HK-2 (cell line): ENCODE results near the gene OR51V1.
"Not testable (repeated sequence)": the region's sequence is repeated elsewhere in the genome, so short reads cannot be mapped to it uniquely, and the experiment has no call there.

ENCODE experiments used
- DNase-seq: peaks from one replicate; pipeline ENCODE4 v3.0.0-alpha.2; 2018; ENCODE audit not compliant: unreplicated experiment

OR51V1 gene, protein sequence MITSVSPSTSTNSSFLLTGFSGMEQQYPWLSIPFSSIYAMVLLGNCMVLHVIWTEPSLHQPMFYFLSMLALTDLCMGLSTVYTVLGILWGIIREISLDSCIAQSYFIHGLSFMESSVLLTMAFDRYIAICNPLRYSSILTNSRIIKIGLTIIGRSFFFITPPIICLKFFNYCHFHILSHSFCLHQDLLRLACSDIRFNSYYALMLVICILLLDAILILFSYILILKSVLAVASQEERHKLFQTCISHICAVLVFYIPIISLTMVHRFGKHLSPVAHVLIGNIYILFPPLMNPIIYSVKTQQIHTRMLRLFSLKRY

DNA sequence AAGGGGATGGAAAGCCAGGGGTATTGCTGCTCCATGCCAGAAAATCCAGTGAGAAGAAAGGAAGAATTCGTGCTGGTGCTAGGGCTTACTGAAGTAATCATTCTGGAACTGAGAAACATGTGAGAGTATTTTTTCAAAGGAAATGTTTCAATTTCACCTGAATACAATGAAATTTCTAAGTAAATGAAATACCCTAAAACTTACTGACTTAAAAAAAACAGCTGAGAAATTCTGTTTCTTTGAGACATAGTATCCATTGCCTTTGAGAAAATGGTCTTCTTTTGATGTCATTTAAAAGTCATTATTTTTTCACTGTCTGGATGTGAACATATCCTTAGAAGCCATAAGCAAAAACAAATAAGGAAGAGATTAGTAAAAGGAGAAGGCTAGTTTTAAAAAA lies at the start of gene OR51V1:
Gene OR51V1, minus strand, starts transcription at position 101 of the 400 bp plus-strand sequence. Its CDS starts 0 bp downstream, at position 101.
- no peak for DNase-seq

DNA sequence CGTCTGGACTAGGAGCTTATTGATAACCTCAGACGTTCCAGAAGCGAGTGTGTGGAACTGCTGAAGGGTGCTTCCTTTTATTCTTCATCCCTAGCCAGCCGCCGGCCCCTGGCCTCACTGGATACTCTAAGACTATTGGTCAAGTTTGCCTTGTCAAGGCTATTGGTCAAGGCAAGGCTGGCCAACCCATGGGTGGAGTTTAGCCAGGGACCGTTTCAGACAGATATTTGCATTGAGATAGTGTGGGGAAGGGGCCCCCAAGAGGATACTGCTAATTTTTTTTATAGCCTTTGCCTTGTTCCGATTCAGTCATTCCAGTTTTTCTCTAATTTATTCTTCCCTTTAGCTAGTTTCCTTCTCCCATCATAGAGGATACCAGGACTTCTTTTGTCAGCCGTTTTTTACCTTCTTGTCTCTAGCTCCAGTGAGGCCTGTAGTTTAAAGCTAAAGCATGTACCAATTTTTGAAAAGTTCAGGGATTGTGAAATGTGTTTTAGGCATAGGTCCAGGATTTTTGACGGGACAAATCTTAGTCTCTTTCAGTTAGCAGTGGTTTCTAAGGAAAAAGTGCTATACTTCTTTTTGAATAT lies 49.4 kb upstream of the OR51V1 start, which contains the start of gene HBG1:
Gene HBG1, minus strand, starts transcription at position 51 of the 590 bp plus-strand sequence. CDS start 53 bp downstream, outside the sequence.
- not testable (repeated sequence) for DNase-seq

DNA sequence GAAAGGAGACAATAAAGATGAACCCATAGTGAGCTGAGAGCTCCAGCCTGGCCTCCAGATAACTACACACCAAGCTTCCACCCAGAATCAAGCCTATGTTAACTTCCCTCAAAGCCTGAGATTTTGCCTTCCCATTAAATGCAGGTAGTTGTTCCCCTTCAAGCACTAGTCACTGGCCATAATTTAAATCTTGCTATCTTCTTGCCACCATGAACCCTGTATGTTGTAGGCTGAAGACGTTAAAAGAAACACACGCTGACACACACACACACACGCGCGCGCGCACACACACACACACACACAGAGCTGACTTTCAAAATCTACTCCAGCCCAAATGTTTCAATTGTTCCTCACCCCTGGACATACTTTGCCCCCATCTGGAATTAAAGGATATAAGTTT lies 48.0 kb upstream of the OR51V1 start:
- not testable (repeated sequence) for DNase-seq

DNA sequence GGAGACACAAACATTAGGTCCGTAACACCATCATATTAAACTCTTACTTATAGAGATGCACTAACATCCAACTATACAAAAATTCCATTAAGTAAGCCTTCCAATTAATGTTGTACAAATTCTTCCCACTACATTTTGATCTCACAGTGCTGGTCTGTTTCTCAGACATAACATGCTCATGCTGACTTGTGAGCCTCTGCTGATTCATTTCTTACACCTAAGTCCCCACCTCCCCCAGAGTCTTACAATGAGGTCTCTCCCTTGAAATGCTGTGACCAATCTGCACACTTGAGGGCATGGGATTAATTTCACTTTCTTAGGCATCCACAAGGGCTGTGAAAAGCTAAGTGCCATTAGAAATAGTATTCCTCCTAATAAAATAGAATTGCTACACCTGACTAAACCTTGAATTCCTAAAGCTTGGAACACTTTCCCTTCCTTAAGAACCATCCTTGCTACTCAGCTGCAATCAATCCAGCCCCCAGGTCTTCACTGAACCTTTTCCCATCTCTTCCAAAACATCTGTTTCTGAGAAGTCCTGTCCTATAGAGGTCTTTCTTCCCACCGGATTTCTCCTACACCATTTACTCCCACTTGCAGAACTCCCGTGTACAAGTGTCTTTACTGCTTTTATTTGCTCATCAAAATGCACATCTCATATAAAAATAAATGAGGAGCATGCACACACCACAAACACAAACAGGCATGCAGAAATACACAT lies 47.1 kb upstream of the OR51V1 start:
- DNase-seq: no peak

DNA sequence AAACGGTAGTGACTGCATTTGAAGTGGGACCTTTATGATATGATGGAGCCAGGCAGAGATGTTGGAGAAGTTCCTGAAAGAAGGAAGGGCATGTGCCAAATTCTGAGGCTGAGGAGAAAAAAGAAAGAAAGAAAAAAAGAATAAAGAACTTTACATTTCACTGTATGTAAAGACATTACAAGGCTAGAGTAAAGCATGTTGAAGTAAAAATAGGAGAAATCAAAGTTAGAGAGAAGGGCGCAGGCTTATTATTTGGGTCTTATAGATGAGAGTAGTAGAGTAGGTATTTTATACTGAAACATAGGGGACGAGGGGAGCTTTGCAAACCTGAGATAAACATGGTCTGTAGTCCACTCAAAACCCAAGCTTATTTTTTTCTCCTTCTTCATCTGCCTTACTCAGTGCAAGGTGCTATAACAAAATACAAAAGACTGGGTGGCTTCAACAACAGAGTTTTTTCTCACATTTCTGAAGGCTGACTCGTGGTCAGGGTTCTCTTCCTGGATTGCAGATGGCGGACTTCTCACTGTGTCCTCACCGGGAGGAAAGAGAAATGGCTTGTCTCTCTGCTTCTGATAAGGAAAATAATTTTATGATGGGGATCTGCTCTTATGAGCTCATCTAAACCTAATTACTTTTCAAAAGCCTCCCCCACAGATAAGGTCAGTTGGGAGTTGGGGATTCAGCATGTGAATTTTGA lies 46.4 kb upstream of the OR51V1 start:
- DNase-seq: no peak

DNA sequence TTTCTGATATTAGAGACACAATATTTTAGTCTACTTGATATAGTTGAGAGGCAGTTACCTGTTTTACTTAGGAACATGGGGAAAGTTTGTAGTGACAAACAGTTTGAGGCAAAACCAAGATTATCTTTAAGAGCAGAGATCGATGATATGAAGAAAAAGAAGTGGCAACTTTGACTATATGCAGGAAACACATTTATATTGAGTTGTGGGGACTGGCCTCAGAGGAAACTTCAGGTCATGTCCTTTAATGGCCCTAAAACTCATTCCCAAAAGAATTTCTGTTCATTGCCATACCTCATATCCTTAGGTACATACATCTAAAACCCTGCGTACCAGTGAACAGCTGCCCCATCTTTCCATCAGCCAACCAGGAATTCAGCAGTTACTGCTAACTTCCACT lies 44.7 kb upstream of the OR51V1 start:
- DNase-seq: no peak

DNA sequence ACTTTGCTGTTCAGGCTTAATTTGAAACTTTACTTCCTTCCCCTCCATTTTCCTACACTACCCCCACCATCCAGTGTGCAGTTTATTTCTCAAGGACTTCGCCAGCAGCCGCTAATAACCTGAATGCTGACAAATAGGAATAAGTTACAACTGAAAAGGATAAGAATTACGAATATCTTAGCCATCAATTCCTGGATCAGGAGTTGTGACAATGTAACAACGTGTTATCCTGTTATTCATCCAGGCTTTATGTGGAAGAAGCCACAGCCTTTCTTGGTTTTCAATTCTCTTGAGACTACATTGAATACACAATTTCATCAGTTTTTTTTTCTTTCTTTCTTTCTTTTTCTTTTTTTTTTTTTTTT lies 43.3 kb upstream of the OR51V1 start:
- DNase-seq: no peak

DNA sequence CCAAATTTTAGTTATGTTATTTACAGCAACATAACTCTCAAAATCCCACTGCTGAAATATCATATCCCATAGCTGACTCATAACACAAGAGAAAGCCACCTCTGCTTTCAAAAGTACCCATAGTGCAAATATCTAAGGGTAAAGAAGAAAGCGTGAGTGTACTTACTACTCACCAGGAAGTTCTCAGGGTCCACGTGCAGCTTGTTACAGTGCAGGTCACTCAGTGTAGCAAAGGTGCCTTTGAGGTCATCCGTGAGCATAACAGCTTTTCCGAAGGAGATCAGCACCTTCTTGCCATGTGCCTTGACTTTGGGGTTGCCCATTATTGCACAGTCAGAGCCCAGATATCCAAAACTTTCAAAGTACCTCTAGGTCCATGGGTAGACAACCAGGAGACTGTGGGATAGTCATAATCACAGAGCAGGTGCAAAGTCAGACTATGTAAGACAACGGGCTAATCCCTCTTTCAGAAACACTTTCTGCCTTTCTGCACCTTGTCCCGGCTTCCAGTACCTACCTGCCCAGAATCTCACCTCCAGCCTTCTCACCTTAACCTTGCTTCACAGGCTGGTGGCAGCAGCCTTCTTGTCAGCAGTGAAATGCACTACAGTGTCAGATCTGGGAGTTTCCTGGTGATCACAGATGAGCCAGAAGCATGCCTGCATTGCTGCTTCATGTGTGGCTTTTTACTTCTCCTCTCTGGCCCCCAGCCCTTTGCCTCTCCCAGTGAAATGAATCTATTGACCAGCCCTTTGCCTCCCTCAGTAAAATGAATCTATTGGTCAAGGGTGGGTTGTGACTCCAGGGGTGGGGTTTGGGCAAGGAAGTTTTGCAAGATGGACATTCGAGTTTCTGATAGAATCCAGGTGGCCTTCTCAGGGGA lies 42.7 kb upstream of the OR51V1 start:
- DNase-seq: no peak

DNA sequence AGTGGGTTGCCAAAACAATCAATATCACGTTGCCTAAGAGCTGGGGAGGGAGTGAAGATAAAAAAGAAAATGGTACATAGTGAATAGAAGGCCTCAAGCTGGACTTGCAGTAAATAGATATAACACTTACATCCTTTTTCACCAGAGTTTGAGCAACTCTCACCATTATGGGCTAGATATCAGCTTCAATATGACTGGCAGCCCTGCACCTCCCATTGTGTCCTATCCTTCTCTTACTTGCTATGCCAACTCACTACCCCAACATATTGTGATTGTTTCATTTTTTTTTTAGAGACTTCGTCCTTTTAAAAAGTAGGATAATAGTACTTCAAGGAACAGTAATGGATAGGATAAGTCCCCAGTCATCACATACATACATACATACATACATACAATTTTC lies 41.7 kb upstream of the OR51V1 start:
- DNase-seq: no peak

DNA sequence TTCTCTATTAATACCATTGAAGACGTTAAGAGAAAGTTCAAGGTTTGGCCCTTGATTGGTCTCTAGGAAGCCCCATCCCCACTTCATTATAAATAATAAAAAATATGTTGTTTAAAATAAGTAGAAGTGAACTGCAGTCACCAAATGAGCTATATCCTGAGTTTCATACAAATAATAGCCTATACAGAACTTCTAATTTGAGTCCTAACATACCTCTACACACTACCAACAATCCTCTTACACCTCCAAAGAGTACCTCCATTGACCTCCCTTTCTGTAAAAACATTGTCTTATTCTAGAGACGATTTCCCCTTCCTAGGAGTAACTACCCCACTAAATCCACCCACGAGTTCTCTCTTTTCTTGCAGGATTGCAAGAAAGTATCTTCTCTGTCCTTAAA lies 41.0 kb upstream of the OR51V1 start:
- no peak for DNase-seq

DNA sequence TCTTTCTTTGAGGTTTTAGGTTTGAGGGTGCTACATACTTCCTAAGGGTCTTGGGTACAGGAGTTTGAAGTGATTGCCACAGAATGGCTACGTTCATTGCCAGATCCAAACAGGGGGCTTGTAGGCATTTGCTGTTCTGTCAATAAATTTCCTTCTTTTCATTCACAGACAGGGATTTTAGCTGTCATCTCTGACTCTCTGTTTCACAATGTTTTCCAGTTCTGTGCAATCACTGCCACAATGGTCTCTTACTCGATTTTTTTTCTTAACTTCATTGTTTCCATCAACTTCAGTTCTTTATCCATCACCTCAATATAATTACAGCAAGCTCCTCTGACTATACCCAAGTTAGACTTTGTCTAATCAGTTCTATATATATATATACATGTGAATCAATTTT lies 40.0 kb upstream of the OR51V1 start:
- no peak for DNase-seq

DNA sequence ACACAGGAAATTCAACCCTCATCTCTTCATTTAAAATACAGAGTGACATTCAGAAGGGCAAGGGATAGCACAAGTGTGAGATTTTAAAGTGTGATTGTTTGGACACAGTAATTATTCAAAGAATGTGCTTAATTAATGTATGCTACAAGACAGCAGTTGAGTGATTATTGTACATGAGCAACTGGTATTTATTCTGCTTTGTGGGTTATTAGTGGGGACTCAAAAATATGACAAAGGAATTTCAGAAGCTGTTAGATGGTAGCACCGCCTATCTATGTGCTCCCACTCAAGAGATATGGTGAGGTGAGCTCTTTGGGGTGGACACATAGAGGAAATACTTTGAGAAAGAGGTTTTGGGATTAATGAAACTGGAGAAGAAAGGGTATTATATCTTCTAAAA lies 39.6 kb upstream of the OR51V1 start:
- DNase-seq: no peak

DNA sequence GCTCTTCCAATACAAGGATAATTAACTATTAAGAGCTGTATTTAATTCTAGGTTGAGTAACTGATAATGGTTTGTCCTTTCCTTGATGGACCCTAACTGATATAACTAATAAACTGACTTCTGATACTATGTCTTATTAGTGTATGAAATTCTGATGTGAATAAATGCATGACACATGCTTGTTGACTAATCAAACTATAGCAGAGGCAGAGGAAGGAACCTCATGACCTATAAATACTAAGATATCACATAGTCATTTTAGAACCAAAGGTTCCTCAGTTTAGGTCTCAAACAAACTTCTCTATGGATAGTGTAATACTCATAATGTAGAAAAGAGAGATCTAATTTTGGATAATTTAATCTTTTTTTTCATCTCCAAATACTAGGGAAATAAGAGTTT lies 38.6 kb upstream of the OR51V1 start:
- no peak for DNase-seq

DNA sequence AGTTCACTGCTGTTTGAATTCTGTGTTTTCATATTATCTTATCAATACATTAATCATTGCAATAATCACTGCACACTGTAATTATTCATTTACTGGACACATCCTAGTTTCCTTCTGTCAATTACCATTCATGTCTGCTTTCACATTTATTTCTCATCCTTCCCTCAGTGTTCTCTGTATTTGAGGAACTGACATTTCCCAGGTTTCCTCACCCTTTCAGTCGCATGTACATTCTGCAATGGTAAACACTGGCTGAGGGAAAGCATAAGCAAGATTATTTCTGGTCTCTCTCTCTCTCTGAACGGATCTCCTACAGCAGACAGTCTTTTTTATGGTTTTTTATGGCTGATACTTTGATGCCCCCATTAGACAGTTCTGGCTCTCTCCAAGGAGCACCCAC lies 38.0 kb upstream of the OR51V1 start:
- no peak for DNase-seq

DNA sequence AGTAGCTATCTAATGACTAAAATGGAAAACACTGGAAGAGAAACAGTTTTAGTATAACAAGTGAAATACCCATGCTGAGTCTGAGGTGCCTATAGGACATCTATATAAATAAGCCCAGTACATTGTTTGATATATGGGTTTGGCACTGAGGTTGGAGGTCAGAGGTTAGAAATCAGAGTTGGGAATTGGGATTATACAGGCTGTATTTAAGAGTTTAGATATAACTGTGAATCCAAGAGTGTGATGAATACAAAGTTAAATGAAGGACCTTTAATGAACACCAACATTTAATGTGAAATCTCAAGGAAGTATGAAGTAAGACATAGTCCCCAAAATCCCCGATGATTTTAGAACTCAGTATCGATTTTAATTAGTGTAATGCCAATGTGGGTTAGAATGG lies 36.9 kb upstream of the OR51V1 start:
- no peak for DNase-seq

DNA sequence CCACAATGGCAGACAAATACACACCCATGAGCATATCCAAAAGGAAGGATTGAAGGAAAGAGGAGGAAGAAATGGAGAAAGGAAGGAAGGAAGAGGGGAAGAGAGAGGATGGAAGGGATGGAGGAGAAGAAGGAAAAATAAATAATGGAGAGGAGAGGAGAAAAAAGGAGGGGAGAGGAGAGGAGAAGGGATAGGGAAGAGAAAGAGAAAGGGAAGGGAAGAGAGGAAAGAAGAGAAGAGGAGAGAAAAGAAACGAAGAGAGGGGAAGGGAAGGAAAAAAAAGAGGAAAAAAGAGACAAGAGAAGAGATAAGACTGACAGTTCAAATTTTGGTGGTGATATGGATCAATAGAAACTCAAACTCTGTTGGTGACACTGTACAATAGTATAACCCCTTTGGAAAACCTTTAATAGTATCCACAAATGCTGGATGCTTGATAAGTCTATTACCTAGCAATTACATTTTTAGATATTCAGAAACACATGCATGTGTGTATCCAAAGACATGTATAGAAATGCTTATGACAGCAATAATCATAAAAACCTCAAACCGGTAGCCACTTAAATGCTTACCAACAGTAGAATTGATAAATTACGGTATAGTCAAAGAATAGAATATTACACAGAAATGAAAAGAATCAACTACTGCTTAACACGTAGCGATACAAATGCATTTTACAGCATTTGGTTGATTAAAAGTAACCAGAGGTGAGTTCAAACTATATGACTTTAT lies 35.0 kb upstream of the OR51V1 start:
- DNase-seq: no peak

DNA sequence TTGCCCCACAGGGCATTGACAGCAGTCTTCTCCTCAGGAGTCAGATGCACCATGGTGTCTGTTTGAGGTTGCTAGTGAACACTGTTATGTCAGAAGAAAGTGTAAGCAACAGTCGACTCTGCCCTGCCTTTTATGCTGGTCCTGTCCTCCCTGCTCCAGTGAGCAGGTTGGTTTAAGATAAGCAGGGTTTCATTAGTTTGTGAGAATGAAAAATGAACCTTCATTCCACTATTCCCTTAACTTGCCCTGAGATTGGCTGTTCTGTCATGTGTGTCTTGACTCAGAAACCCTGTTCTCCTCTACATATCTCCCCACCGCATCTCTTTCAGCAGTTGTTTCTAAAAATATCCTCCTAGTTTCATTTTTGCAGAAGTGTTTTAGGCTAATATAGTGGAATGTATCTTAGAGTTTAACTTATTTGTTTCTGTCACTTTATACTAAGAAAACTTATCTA lies 33.9 kb upstream of the OR51V1 start, which contains the start of gene HBD:
Gene HBD, minus strand, starts transcription at position 103 of the 454 bp plus-strand sequence. Its CDS starts 50 bp downstream, at position 53.
- DNase-seq: no peak

DNA sequence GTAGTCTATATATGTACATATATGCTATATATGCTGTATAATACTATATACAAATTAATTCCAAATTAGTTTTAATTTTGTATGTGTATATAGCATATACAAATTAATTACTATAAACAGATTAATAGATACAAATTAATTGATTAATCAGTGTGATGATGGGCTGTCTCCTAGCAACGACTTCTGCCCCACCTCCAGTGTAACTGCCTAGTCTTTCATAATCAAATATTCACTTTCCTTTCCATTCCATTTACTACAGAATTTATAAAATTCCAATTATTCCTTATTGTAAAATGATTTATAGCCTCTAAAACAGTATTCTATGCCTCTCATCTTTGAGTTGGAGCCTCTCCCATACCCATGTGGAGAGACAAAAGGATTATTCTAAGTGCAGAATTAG lies 32.8 kb upstream of the OR51V1 start:
- DNase-seq: no peak

DNA sequence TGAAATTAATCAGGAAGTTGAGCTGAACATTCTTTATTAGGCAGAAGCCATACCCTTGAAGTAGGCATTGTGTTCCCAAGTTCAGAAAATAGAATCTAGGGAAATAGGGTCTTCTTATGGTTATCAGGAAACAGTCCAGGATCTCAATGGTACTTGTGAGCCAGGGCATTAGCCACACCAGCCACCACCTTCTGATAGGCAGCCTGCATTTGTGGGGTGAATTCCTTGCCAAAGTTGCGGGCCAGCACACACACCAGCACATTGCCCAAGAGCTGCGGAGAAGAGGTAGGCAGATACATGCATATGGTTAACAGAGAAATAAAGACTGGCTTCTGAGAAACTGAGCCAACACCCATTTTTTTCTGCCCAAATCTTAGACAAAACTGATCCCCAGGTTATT lies 32.3 kb upstream of the OR51V1 start:
- no peak for DNase-seq

DNA sequence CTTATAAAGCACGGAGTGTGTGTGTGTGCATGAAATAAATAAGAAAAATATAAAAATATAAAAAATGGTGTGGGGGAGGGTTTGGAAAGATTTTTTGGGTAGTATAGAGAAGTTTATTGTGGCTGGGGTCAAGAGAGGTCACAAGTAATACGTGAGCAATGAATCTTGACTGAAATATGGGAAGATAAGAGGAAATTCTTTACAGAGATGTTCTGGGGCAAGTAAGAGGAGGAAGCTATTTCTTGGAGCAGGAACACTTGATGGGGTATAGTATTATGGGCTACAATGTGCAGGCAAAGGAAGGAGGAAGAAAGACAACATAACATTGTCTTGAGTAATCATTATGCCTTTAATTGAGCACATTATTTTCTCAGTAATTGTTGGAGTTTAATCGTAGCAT lies 31.7 kb upstream of the OR51V1 start:
- DNase-seq: no peak

DNA sequence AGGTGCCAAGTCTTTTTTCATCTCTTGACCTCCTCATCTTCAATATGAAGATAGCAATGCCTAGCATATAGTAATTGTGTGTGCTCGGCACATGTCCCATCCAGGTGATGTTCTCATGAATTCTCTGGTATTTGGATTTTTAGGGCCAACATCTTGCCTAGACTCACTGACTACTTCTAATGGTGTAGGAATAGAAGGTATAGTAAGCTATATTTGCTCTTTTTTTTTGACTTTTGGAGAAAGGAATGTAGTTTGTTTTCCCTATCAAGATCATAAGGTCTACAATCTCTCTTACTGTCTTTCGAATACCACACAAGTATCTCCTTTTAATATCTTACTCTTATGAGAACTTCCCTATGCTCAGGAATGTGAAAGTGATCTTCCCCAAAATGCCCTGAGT lies 30.6 kb upstream of the OR51V1 start:
- no peak for DNase-seq
